ENCODE data around the gene AGPAT1.

DNA sequence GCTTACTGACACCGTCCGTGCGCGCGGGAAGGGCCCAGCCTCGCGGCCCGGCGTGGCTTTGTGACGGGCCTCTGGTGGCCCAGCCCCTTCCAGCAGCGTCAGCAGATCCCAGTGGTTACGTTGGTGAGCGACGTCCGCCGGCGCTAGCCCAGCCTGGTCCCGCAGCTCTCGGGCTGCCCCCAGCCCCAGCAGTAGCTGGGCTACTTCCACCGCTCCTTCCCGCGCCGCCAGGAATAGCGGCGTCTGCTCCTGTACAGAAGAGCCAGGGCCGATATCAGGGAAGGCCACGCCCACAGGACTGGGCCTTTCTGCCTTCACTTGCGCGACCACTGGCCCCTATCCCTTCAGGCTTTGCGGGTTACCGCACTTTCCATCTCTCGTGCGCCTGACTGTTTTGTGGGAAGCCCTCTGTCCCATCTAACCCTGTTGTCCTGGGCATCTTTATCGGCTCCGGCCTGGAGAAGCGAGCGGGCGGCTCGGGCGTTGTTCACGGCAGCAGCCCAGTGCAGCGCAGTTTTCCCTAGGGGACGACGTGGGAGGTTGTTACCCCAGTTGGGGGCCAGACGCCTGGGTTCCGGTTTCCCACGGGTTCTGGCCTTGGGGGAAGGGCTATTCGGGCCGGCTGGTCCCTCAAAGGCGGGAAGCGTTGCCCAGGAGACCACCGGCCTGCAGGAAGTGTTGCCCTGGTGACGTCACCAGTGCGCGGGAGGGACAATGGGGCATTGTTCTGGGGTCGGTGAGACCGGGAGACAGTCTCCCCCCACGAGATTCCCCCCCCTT lies 20.2 kb upstream of the AGPAT1 start:
- TF ChIP-seq EZH2 (IDR thresholded peaks at IDR 0.05) (no peak), FOXP2 (optimal IDR thresholded peaks at IDR 0.05; ENCODE audit: control extremely low read depth, extremely low read length, insufficient read depth) (peak; percentile 14), POLR2AphosphoS5 (IDR thresholded peaks at IDR 0.05; ENCODE audit: borderline replicate concordance, low read depth, low read length) (peak; percentile 83; the same call in 1 of the 2 replicates)
